ENCODE measurements around the gene RAB11B. TPM values are rescaled to one million over a fixed set of nuclear protein-coding genes. Genes with fewer than 3 reads are reported as not detected.

RAB11B gene
- total and polyA plus RNA-seq, 2 of the 13 experiments (the other 11 are each of a cell fraction or from before 2014, with no cell fraction given), result 6.0 to 28.4 TPM

DNA sequence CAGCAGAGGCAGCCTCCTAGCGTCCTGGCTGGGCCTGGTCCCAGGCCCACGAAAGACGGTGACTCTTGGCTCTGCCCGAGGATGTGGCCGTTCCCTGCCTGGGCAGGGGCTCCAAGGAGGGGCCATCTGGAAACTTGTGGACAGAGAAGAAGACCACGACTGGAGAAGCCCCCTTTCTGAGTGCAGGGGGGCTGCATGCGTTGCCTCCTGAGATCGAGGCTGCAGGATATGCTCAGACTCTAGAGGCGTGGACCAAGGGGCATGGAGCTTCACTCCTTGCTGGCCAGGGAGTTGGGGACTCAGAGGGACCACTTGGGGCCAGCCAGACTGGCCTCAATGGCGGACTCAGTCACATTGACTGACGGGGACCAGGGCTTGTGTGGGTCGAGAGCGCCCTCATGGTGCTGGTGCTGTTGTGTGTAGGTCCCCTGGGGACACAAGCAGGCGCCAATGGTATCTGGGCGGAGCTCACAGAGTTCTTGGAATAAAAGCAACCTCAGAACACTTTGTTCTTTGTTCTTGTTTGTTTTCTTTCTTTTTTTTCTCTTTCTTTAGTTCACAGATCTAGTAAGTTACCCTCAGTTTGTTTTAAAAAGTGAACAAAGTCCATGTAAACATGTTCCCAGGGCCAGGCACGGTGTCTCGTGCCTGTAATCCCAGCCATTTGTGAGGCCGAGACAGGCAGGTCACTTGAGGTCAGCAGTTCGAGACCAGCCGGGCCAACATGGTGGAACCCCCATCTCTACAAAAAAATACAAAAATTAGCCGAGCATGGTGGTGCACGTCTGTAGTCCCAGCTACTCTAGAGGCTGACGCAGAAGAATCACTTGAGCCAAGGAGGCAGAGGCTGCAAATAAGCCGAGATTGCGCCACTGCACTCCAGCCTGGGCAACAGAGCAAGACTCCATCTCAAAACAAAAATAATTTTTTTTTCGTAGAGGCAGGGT is 16.0 kb upstream of the RAB11B start (continued):
- TF ChIP-seq RERE (CRISPR knock-in tag; IDR thresholded peaks at IDR 0.05; ENCODE audit: low read depth), result peak; percentile 82
- no peak for TF ChIP-seq SMARCE1 (IDR thresholded peaks at IDR 0.05; ENCODE audit: borderline replicate concordance)
- TF ChIP-seq HNF4G (IDR thresholded peaks at IDR 0.05; ENCODE audit: borderline replicate concordance, low read depth, low read length), result peak; percentile 78; the same call in 1 of the 2 replicates
- TF ChIP-seq HNF4G (CRISPR knock-in tag; IDR thresholded peaks at IDR 0.05; ENCODE audit: borderline replicate concordance, low read depth), result peak; percentile 86
- peak; percentile 92 for TF ChIP-seq HDAC1 (CRISPR knock-in tag; IDR thresholded peaks at IDR 0.05)
- no peak for TF ChIP-seq ZBTB26 (CRISPR knock-in tag; IDR thresholded peaks at IDR 0.05; ENCODE audit: borderline replicate concordance)
- TF ChIP-seq ZNF510 (CRISPR knock-in tag; IDR thresholded peaks at IDR 0.05; ENCODE audit: low read depth), result no peak
- no peak for TF ChIP-seq TERF1 (CRISPR knock-in tag; IDR thresholded peaks at IDR 0.05)
- TF ChIP-seq, protein P1, sequence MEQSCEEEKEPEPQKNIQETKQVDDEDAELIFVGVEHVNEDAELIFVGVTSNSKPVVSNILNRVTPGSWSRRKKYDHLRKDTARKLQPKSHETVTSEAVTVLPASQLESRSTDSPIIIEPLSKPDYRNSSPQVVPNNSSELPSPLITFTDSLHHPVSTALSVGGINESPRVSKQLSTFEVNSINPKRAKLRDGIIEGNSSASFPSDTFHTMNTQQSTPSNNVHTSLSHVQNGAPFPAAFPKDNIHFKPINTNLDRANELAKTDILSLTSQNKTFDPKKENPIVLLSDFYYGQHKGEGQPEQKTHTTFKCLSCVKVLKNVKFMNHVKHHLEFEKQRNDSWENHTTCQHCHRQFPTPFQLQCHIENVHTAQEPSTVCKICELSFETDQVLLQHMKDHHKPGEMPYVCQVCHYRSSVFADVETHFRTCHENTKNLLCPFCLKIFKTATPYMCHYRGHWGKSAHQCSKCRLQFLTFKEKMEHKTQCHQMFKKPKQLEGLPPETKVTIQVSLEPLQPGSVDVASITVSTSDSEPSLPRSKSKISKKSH (CRISPR knock-in tag; IDR thresholded peaks at IDR 0.05; ENCODE audit: borderline replicate concordance), result peak; percentile 91
- peak; percentile 81; the same call in 1 of the 2 replicates for TF ChIP-seq SPEN (CRISPR knock-in tag; IDR thresholded peaks at IDR 0.05; ENCODE audit: low read depth)
- TF ChIP-seq, protein P2, sequence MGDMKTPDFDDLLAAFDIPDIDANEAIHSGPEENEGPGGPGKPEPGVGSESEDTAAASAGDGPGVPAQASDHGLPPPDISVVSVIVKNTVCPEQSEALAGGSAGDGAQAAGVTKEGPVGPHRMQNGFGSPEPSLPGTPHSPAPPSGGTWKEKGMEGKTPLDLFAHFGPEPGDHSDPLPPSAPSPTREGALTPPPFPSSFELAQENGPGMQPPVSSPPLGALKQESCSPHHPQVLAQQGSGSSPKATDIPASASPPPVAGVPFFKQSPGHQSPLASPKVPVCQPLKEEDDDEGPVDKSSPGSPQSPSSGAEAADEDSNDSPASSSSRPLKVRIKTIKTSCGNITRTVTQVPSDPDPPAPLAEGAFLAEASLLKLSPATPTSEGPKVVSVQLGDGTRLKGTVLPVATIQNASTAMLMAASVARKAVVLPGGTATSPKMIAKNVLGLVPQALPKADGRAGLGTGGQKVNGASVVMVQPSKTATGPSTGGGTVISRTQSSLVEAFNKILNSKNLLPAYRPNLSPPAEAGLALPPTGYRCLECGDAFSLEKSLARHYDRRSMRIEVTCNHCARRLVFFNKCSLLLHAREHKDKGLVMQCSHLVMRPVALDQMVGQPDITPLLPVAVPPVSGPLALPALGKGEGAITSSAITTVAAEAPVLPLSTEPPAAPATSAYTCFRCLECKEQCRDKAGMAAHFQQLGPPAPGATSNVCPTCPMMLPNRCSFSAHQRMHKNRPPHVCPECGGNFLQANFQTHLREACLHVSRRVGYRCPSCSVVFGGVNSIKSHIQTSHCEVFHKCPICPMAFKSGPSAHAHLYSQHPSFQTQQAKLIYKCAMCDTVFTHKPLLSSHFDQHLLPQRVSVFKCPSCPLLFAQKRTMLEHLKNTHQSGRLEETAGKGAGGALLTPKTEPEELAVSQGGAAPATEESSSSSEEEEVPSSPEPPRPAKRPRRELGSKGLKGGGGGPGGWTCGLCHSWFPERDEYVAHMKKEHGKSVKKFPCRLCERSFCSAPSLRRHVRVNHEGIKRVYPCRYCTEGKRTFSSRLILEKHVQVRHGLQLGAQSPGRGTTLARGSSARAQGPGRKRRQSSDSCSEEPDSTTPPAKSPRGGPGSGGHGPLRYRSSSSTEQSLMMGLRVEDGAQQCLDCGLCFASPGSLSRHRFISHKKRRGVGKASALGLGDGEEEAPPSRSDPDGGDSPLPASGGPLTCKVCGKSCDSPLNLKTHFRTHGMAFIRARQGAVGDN (CRISPR knock-in tag; IDR thresholded peaks at IDR 0.05), result peak; percentile 91
- TF ChIP-seq KMT2B (CRISPR knock-in tag; IDR thresholded peaks at IDR 0.05), result no peak
- TF ChIP-seq ZNF768 (CRISPR knock-in tag; IDR thresholded peaks at IDR 0.05), result no peak; the same call in 1 of the 2 replicates
